ENCODE measurements around the gene CHTF8.
"Not testable (repeated sequence)": the region's sequence is repeated elsewhere in the genome, so short reads cannot be mapped to it uniquely, and the experiment has no call there.

- TF ChIP-seq EP300, CTCF, POLR2A (IDR thresholded peaks at IDR 0.05): not testable (repeated sequence)
These were observed 7.1 kb upstream of the CHTF8 start for GRCh38 chr16:69139464-69139863.

Measured in ovary (tissue), 3 donors.